IPS-15b (cell line): ENCODE measurements around the gene LVRN.

Experiments used
- H3K27me3 ChIP-seq: one replicate; pipeline ENCODE4 v1.6.1; 2013; ENCODE audit warnings: low read length; ENCODE audit not compliant: control insufficient read depth, insufficient read depth
- H3K36me3 ChIP-seq: one replicate; pipeline ENCODE4 v1.6.1; 2013; ENCODE audit warnings: low read length; ENCODE audit not compliant: control insufficient read depth, insufficient read depth
- H3K4me1 ChIP-seq: one replicate; pipeline ENCODE4 v1.6.1; 2013; ENCODE audit warnings: mild to moderate bottlenecking, low read length; ENCODE audit not compliant: control insufficient read depth, insufficient read depth
- H3K4me3 ChIP-seq: one replicate; pipeline ENCODE4 v1.5.1; 2013; ENCODE audit warnings: low read depth, low read length
- H3K9ac ChIP-seq: one replicate; pipeline ENCODE4 v1.6.1; 2013; ENCODE audit warnings: low read depth, mild to moderate bottlenecking, low read length
- H3K9me3 ChIP-seq: one replicate; pipeline ENCODE4 v1.6.1; 2013; ENCODE audit warnings: mild to moderate bottlenecking, low read length; ENCODE audit not compliant: control insufficient read depth, insufficient read depth

The LVRN gene

DNA sequence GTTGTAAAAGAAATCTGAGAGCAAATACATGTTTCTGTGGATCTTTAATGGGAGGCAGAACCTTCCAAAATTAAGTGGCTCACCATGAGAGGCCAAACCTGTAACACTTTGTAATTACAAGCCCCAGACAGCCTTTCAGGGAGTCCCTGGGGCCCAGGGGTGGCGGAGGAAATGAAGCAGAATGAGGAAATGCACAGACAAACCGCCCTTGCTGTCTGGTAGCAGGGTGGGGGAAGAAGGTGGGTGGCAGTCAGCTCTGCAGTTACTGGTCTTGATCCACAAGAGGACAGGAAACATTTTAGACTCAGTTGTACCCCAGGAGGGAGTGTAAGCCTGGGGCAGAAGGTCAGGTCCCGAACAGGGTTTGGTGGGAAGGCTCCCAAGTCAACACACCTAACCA lies 76.5 kb downstream of the LVRN start:
- Histone ChIP-seq H3K27me3 (no peaks in the 10 kb centered on the region), H3K9me3 (no peaks in the 10 kb centered on the region), H3K36me3 (no peaks in the 10 kb centered on the region), H3K4me1 (no peaks in the 10 kb centered on the region), H3K9ac (no peak overlapping the region), H3K4me3 (no peak overlapping the region)

DNA sequence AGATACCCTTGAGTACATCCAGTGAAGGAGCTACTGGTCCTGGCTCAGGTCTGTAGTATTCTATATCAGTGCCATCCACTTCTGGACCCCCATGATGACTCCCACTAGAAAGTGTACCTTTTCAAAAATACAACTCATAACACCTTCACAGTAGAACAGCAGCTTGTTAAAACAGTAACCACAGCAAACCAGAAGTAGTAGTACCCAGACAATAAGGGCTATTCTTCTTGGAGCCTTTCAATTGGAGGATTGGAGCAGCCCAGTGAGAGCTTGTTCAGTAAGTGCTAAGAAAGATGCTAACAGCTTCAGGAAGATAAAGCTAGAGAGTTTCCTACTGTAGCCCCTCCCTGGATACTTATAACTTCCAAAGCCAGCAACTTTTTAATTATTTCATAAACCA lies 80.1 kb downstream of the LVRN start:
- H3K4me3 ChIP-seq = no peak overlapping the region
- H3K9ac ChIP-seq = no peak overlapping the region
- H3K27me3 ChIP-seq = no peaks in the 10 kb centered on the region
- no peaks in the 10 kb centered on the region for H3K4me1 ChIP-seq
- H3K36me3 ChIP-seq = no peaks in the 10 kb centered on the region
- H3K9me3 ChIP-seq = no peaks in the 10 kb centered on the region

DNA sequence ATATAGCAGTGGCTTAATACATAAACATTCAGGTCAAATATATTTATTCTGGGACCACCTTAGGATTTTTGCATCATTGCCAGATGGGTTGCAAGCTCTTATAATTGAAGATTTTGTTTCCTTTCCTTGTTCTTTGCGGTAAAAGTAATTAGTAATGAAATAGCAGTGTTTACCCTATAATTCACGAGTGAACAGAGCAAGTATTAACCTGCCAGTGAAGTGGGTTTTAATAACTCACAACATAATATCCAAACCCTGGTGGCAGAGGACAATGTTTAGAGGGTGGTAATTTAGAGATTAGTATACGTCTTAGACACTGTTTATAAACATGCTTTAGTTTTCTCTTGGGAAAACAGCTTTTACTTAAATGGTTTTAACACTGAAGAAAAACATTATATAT lies 81.8 kb downstream of the LVRN start:
- Histone ChIP-seq H3K4me1 (no peaks in the 10 kb centered on the region), H3K27me3 (no peaks in the 10 kb centered on the region), H3K36me3 (no peaks in the 10 kb centered on the region), H3K4me3 (no peak overlapping the region), H3K9me3 (no peaks in the 10 kb centered on the region), H3K9ac (no peak overlapping the region)

DNA sequence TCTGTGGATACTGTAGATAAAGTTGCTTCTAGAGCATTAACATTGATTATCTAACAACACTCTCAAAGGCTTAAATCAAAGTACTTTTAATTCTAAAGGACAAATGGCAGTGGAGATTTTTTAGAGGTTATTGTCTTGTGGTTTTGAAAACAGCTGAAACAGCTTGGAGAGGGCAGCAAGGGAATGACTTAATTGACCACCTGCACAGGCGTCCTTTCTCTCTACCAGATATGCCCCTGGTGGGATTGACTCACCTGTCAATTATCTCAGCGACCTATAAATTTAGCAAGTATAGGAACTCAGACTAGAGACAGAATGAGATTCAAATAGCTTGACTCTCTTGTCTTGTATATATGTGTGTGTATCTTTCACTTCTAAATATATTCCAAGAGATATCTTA lies 83.5 kb downstream of the LVRN start:
- Histone ChIP-seq H3K4me1 (no peaks in the 10 kb centered on the region), H3K9me3 (no peaks in the 10 kb centered on the region), H3K27me3 (no peaks in the 10 kb centered on the region), H3K36me3 (no peaks in the 10 kb centered on the region), H3K9ac (no peak overlapping the region), H3K4me3 (no peak overlapping the region)

DNA sequence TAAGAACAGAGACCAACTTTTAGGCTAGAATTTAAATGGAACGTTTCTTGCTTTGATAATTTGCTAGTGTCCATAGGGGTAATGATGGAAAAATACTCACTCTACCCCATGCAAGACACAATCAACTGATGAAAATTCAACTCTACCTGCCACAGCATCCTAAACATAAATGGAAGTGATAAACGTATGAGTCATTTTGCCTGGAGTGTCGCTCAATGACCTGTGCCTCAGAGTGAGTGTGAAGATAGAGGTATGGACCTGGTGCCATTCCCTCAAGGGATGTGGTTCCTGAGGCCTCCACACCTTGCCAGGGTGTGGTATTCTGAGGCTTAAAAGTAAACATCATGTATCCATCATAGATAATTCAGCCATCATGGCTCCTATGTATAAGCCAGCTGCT lies 84.0 kb downstream of the LVRN start:
- H3K9ac ChIP-seq = no peak overlapping the region
- no peaks in the 10 kb centered on the region for H3K4me1 ChIP-seq
- no peaks in the 10 kb centered on the region for H3K36me3 ChIP-seq
- no peaks in the 10 kb centered on the region for H3K27me3 ChIP-seq
- H3K4me3 ChIP-seq = no peak overlapping the region
- no peaks in the 10 kb centered on the region for H3K9me3 ChIP-seq

DNA sequence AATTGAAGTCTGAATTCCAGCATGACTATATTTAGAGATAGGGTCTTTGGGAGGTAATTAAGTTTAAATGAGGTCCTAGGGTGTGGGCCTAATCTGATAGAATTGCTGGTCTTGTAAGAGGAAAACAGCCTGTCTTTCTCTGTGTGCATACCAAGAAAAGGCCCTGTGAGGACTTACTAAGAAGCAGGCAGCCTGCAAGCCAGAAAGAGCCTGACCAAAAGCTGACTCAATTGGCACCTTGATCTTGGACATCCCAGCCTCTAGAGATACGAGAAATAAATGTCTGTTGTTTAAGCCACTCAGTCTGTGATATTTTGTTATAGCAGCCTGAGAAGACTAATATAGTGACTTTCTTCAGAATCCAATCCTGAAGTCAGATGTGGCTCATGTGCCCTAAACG lies 84.5 kb downstream of the LVRN start:
- no peak overlapping the region for H3K4me3 ChIP-seq
- no peaks in the 10 kb centered on the region for H3K4me1 ChIP-seq
- H3K27me3 ChIP-seq = no peaks in the 10 kb centered on the region
- H3K9me3 ChIP-seq = no peaks in the 10 kb centered on the region
- no peak overlapping the region for H3K9ac ChIP-seq
- H3K36me3 ChIP-seq = no peaks in the 10 kb centered on the region

DNA sequence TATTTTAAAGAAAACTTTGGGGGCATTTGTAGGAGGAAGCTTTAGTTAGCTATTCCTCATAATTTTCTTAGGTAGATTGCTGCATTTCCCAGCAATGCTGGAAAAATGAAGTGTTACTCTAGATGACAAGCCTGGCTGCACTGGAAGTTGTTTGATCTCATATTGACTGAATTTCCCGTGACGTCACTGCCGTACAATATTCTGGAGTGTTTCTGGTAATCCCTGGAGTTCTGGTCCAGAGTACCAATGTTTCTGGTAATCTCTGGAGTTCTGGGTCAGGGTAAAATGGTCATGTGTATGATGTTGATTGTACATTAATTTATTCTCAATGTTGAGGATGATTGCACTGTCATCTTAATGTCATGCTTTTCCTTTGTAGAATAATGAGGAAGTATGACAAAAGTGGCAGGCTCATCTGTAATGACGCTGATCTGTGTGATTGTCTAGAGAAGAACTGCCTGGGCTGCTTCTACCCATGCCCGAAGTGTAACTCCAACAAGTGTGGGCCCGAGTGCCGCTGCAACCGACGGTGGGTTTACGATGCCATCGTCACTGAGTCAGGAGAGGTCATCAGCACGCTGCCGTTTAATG lies 96.2 kb downstream of the LVRN start:
- no peak overlapping the region for H3K4me3 ChIP-seq
- H3K9ac ChIP-seq = no peak overlapping the region
- no peaks in the 10 kb centered on the region for H3K27me3 ChIP-seq
- H3K4me1 ChIP-seq = no peaks in the 10 kb centered on the region
- H3K9me3 ChIP-seq = no peaks in the 10 kb centered on the region
- no peaks in the 10 kb centered on the region for H3K36me3 ChIP-seq

DNA sequence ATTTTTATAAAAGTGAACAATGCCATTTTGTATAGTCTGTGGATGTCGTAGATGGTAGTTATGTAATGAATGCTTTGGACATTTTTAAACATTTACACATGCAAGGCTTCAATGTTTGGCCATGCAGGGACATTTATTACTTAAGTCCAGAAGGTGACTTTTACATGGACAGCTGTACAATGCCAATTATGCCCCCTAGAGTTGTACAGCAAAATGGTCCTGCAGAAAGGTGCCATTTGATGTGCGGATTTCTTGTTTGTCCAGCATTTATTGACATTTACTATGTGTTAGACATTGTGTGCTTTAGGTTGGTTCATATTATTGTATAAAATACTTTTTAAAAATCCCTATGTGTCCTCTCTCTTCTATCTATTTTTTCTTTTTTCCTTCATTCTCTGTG lies 100.1 kb downstream of the LVRN start:
- Histone ChIP-seq H3K9ac (no peak overlapping the region), H3K4me1 (no peaks in the 10 kb centered on the region), H3K9me3 (no peaks in the 10 kb centered on the region)

DNA sequence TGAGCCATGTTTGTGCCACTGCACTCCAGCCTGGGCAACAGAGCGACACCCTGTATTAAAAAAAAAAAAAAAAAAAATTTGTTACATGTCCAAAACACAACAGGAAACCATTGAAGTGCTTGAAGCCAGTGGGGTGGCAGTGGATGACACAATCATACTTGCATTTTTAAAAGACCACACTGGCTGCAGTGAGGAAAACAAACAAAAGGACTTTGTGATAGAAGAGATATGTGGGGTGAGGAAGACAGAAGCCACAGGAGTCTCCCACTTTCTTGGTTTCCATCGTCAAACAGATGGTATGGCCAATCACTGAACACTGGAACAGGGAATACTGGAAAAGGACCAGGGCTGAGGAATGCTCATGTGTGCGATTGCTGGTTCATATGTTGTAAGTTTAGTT lies 101.7 kb downstream of the LVRN start:
- Histone ChIP-seq H3K4me1 (no peaks in the 10 kb centered on the region), H3K9me3 (no peaks in the 10 kb centered on the region), H3K27me3 (no peaks in the 10 kb centered on the region), H3K4me3 (no peak overlapping the region), H3K9ac (no peak overlapping the region), H3K36me3 (no peaks in the 10 kb centered on the region)

More for the DNA sequence above, 100.1 kb downstream of the LVRN start:
- Histone ChIP-seq H3K27me3 (no peaks in the 10 kb centered on the region), H3K36me3 (no peaks in the 10 kb centered on the region), H3K4me3 (no peak overlapping the region)

DNA sequence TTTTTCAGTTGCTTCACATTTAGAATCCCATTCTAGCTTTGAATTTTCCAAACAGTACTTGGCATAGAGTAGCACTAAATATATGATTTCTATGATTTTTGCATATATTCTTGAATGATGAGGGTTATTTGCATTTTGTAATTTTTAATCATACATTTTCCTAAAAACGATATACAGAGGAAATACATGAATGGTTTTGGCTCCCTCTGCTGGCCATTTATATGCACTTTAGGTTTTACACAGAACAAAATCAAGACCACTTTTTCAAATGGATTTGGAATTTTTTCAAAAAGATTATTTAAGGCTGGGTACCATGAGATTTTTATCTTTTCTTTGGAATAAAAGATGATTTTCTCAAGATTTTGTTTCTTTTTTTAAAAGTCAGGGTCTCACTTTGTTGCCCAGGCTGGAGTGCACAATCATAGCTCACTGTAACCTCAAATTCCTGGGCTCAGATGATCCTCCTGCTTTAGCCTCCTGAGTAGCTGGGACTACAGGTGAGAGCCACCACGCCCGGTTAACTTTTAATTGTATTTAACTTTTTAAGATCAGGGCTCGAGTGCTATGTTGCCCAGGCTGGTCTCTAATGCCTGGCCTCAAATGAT lies 105.9 kb downstream of the LVRN start:
- no peaks in the 10 kb centered on the region for H3K4me1 ChIP-seq
- no peaks in the 10 kb centered on the region for H3K36me3 ChIP-seq
- no peaks in the 10 kb centered on the region for H3K9me3 ChIP-seq
- H3K4me3 ChIP-seq = no peak overlapping the region
- H3K27me3 ChIP-seq = no peaks in the 10 kb centered on the region
- H3K9ac ChIP-seq = no peak overlapping the region

DNA sequence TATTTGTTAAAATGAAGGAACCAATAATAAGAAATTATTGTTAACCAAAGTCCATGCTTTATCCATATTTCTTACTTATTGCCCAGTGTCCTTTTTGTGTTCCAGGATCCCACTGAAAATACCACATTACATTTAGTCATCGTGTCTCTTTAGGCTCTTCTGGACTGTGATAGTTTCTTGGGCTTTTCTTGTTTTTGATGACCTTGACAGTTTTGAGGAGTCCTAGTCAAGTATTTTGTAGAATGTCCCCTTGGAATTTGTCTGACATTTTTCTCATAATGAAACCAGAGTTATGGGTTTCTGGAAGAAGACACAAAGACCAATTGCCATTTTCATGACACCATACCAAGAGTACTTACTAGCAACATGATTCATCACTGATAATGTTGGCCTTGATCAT lies 108.9 kb downstream of the LVRN start:
- no peaks in the 10 kb centered on the region for H3K4me1 ChIP-seq
- no peak overlapping the region for H3K9ac ChIP-seq
- no peak overlapping the region for H3K4me3 ChIP-seq
- no peaks in the 10 kb centered on the region for H3K36me3 ChIP-seq
- no peaks in the 10 kb centered on the region for H3K9me3 ChIP-seq
- no peaks in the 10 kb centered on the region for H3K27me3 ChIP-seq

DNA sequence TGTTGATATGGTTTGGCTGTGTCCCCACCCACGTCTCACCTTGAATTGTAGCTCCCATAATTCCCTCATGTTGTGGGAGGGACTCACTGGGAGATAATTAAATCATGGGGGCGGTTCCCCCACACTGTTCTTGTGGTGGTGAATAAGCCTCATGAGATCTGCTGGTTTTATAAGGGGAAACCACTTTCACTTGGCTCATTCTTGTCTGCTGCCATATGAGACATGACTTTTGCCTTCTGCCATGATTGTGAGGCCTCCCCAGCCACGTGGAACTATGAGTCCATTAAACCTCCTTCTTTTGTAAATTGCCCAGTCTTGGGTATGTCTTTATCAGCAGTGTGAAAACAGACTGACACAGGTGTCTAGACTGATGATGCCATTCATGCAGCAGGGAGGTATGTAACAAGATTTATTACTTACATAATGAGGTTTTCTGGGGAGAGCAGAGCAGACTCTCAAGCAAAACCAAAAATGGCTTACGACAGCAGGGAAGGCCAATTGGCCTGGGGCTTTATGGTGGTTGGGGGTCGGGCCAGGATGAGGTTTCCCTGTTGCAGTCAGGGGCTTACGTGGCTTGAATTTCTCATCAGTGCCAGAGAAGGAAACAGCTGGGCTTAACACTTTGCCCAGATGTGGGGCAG lies 113.0 kb downstream of the LVRN start:
- Histone ChIP-seq H3K4me3 (no peak overlapping the region), H3K27me3 (no peaks in the 10 kb centered on the region), H3K4me1 (no peaks in the 10 kb centered on the region), H3K9me3 (no peaks in the 10 kb centered on the region), H3K36me3 (no peaks in the 10 kb centered on the region), H3K9ac (no peak overlapping the region)
